HG03139 (cell line): ENCODE results near the gene RNASE11.
"Not testable (repeated sequence)": the region's sequence is repeated elsewhere in the genome, so short reads cannot be mapped to it uniquely, and the experiment has no call there.

Experiments
- ATAC-seq: cut with Tn5 transposase; IDR thresholded peaks from one replicate; pipeline ENCODE4 v1.9.1; 2021; ENCODE audit not compliant: unreplicated experiment

The RNASE11 gene

GRCh38 chr14:20587489-20588154 lies at the start of gene RNASE11:
Gene RNASE11, minus strand, starts transcription at chr14:20588001.
- no peak for ATAC-seq

DNA sequence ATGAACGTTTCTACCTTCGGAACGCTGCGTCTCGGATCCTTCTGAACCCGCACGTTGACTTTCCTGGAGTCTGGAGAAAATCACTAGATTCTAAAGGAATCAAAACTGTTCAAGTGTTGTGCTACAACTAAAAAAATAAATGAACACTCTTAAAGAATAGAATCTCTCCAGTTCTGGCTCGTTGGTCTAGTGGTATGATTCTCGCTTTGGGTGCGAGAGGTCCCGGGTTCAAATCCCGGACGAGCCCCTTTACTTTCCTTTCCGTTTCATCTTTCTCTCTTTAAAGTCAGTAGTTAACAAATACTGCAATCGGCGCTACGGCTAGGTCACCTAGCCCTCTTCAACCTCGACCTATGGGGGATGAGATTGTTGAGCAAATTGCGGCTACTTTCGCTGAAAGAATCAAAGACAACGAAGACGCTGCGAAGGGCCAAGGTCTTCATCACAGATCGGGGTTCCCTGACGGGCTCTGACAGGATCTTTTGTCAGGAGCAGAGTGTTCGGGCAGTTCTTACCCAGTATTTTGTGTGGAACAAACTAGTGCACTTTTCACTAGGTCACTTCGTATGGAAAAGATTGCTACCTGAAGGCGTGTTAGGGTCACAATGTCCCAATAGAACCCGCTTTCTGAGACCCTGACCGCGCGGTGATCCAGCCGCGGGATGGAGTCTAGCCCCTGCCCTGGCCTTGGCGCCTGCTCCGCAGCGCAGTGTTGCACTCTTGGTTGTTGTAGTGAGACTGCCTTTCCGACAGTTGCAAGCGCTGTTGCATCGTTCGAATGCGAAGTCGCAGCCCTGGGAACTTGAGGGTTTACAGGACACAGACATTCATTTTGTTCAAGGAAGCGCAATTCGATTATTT lies 45.3 kb upstream of the RNASE11 start:
- peak; percentile 55 for ATAC-seq

GRCh38 chr14:20632448-20632830 lies 44.6 kb upstream of the RNASE11 start:
- peak; percentile 4 for ATAC-seq

DNA sequence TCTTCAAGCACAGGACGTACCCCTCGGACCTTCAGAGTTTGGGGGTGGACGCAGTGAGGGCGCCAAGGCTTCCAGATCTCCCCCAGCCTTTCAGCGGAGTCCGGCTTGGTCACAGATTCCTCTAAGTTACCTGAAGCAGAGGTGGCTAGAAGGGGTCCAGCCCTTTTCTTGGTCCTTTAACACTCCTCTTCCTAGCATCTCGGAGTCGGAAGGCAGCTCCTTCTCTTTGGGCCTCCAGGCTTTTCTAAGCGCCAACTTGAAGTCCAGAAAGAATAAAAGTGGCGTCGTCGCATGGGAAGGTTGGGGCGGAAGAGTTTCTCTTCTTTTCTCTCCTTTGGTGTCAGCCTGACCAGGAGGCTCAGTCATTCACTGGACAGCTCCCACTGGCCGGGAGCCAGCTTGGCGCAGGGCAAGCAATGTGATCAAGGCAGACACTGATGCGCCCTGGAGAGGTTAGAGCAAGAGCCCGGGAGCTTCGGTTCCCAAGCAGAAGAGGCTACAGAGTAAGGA lies 44.1 kb upstream of the RNASE11 start:
- ATAC-seq = no peak

DNA sequence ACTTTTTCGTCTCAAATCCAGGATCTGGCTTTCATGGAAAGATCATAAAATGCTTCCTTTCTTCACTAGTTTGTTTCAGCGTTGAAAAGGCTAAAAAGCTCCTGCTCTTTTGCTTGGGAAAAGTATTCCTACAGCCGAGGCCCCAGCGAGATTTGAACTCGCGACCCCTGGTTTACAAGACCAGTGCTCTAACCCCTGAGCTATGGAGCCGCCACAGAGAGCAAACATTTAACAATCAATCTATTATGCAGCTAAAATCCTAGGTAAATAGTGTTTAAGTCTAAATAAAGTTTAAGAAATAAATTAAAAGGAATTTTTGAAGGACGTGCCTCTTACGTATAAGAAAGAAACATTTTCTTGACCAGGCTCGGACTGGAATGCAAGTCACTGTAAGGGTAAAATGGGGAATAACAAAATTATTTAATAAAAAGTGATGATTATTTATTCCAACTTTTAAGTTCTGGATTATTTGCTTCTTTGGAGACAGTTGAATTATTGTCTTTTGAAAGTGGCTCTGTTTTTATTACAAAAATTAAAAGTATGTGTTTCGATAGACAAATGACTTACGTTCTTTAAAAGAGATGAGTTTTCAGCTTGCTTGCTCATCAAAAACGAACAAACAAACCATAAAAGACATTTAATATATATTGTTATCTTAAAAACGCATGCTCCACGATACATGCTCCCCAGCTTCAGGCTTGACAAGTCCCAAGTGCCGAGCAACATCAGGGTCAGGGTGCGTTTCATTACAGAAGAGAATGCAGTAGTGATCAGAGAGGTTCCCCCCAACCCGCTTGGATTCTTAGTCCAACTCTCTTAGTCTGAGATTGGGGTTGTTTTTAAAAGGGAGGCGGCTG lies 43.5 kb upstream of the RNASE11 start:
- ATAC-seq = no peak

DNA sequence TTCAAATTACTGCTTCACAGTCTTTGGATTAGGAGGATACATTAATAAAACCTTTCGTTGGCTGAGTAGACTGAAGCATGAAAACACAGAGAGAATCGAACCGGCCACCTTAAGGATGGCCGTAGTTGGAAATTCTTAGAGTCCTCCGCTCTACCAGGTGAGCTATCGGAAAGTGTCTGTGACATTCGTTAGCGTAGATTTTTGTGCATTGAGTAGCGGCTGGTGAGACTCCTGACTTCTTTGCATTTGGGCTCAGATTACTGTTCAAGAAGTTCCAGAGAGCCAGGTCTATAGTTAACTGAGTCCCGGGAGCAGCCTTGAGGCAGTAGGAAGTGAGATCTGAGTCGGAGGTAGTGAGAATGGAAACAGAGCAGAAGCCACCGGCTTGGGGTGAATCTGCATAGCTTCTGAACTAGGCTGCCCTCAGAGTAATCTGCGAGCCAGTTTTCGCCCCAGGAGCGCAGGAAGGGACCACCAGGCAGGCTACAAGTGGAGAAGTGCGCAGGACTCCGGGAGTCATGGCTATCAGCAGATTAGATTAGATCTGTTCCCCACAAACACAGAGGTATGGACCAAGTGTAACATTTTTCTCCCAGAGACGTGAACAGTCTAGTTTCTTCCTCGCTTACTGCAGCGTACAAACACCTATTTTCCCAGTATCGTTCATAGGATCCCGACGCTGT lies 42.7 kb upstream of the RNASE11 start:
- no peak for ATAC-seq

DNA sequence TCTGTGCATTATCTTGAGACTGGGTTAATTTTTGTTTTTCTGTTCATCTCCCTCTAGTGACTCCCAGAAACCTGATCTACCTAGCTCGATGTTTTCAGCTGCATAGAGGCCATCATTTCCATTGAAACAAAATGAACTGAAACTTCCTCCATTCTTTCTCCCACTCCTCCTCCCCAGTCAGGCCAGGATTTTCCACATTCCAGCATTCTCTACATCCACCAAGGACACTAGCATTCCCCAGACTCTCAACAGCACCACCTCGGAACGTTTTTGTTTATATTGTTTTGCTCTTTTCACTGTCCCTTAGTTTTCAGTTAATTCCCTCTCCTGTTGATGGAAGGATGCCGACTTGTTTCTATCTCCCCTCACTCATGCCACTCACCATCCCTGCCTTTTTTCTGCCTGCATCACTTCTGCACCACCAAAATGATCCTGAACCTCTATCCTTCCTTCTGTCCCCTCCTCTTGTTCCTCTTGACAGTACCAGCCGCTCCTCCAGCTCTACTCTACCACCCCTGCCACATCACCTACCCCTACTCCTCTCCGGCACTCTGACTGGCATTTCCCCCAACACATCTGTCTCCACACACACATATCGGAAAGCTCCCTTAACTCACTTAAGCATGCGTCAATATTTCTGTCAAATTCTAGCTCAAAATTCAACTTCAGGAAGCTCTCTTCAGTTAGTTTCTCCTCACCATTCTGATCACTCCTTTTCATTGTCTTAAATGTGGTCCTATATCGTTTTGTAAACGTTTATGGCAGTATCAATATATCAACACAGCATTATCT lies 40.5 kb upstream of the RNASE11 start:
- no peak for ATAC-seq

DNA sequence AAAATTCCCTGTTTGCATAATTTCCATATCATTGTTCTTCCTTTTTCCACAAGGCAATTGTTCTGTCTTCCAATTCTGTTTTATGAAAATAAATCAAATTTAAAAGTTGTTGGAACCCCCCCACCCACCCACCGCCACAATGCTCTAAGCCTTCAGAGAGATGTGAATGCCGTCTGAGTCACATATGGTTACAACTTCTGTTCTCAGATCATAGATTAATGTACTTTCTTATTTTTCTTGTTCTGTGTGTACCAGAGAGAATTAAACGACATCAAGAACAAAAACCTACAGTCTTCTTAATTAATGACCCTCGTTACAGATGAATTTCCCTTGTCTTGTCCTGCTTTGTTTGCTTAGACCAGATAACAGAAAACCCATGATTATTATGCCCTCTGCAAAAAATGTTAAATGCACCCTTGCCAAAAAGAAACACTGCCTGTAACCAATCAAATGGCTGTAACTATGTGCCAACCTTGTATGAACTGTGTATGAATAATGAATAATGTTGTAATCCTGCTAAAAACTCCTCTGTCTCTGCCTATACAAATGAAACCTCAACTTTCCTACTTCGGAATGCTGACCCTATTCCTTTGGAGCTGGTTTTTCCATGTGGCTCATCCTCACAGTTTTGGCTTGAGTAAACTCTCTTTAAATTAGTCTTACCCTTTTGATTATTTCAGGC lies 39.7 kb upstream of the RNASE11 start:
- no peak for ATAC-seq

DNA sequence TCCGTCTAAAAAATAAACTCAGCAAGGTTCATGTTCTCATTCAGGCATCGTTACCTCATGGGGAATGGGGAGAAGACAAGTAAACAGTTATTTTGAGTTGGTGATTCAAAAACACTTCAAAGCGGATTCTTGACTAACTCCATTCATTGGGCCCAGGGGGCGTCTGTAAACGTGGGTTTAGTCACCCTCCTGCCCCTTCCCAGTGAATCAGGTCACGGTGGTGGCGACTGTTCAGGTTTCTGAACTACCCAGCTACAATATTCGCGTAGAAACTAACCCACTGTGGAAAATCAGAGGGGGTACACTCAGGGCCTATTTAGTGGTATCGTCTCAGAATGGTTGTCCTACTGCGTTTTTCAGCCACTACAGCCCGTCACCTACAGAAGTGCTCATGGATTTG lies 38.5 kb upstream of the RNASE11 start:
- no peak for ATAC-seq

DNA sequence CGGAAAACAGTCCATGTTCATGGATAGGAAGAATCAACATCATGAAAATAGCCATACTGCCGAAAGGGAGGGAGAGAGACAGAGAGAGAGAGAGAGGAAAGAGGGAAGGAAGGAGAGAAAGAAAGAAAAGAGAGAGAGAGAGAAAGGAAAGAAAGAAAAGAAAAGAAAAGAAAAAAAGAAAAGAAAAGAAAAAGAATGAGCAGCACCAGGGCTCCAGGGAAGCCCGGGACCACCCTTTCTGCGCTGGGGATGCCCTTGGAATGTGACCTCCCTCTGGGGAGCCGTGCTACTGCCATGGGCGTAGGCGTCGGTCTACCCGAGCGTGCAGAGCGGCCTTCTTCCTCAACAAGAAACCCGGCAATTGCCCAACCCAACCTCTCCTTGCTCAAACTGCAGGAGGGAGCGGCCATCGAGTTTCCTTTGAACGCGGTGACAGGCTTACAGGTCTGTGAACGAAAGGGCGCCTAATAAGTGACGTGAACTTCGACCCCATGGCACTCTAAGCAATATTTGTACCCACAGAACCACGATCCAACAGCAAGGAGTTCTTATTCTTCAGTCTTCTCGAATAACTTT lies 36.8 kb upstream of the RNASE11 start:
- no peak for ATAC-seq

GRCh38 chr14:20623798-20624197 lies 36.0 kb upstream of the RNASE11 start:
- no peak for ATAC-seq

GRCh38 chr14:20622816-20623291 lies 35.1 kb upstream of the RNASE11 start:
- ATAC-seq = no peak

GRCh38 chr14:20620798-20621478 lies 33.1 kb upstream of the RNASE11 start:
- ATAC-seq = no peak

- not testable (repeated sequence) for ATAC-seq
Measured at GRCh38 chr14:20619688-20620087, 31.9 kb upstream of the RNASE11 start.

- no peak for ATAC-seq
Measured at GRCh38 chr14:20618271-20618749, 30.5 kb upstream of the RNASE11 start.

DNA sequence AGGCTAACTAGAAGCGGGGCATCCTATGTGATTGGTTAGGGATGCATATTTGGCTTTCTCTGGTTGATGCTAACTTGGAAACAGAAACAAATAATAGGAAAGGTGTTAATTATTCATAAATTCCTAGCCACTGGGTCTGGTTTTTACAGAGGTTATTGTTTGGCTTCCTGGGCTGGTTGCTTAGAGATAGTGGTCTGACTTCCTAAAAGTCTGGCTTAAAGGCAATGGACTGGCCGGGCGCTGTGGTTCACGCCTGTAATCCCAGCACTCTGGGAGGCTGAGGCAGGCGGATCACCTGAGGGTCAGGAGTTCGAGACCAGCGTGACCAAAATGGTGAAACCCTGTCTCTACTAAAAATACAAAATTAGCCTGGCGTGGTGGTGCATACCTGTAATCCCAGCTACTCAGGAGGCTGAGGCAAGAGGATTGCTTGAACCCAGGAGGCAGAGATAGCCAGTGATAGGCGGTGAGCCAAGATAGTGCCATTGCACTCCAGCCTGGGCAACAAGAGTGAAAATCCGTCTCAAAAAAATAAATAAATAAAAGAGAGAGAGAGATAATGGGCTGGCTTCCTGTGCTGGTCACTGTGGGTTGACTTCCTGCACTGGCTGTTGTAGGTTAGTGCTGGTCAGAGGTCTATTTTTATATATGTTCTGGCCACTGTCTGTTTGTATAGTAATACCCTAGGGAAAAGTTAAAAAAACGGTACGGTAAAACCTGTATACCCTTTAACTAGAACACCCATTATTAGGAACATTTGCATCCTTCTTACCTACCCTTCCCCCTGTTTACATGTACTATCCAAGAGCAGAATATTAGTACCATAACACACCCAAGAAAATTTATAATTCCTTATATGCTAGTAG lies 29.6 kb upstream of the RNASE11 start:
- ATAC-seq = peak; percentile 23

DNA sequence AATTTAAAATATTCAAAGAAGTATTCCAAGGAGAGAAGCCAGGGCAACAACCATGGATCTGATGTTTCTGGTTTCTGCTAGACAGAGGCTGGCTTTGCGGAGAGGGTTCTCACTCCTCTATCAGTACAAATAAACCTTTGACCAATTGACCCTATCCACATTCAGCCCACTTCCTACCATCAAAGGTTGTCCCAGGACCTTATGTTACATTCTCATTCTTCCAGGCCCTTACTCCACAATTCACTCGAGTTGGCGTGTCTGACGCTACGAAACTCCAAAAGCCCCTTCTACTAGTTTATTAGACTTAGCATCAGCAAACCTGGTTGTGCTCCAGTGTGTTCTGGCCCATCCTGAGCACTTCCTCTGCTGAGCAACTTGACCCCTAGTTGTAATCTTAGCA lies 28.2 kb upstream of the RNASE11 start:
- ATAC-seq = no peak
